Neural cell (in vitro differentiated cells): ENCODE data around the gene TMEM127. TPM values are rescaled to one million over a fixed set of nuclear protein-coding genes. Genes with fewer than 3 reads are reported as not detected.

Experiments used
- H2AFZ ChIP-seq: fragments of 200-600, 300-800 bp; sonication (generic), shearing (Covaris generic); 2 replicates; pipeline ENCODE4 v1.6.0; 2014; ENCODE audit warnings: low read depth, mild to moderate bottlenecking, antibody characterized with exemption, low read length, moderate library complexity
- H3F3A ChIP-seq: fragments of 200-600 bp; shearing (Covaris generic); 2 replicates; pipeline ENCODE4 v1.6.1; 2016; ENCODE audit warnings: mild to moderate bottlenecking, moderate library complexity, mixed read lengths, antibody characterized with exemption, low read length; ENCODE audit not compliant: insufficient read depth, poor library complexity, severe bottlenecking
- H3K27ac ChIP-seq: fragments of 200-600, 300-800 bp; sonication (generic), shearing (Covaris generic); 2 replicates; pipeline ENCODE4 v1.5.1; 2014; ENCODE audit warnings: mild to moderate bottlenecking, low read length, moderate library complexity
- H3K27me3 ChIP-seq: fragments of 300-800, 200-600 bp; sonication (generic), shearing (Covaris generic); 2 replicates; pipeline ENCODE4 v1.6.0; 2014; ENCODE audit warnings: mild to moderate bottlenecking, low read depth, low read length, moderate library complexity; ENCODE audit not compliant: insufficient read depth
- H3K36me3 ChIP-seq: fragments of 300-800, 200-600 bp; sonication (generic), shearing (Covaris generic); 2 replicates; pipeline ENCODE4 v1.5.1; 2014; ENCODE audit warnings: mild to moderate bottlenecking, antibody characterized with exemption, low read length, moderate library complexity; ENCODE audit not compliant: insufficient read depth
- H3K4me2 ChIP-seq: fragments of 300-800, 200-600 bp; sonication (generic), shearing (Covaris generic); 2 replicates; pipeline ENCODE4 v1.6.0; 2014; ENCODE audit warnings: mild to moderate bottlenecking, low read length
- H3K4me3 ChIP-seq: fragments of 300-800, 200-600 bp; sonication (generic), shearing (Covaris generic); 2 replicates; pipeline ENCODE4 v1.5.1; 2014; ENCODE audit warnings: mild to moderate bottlenecking, low read length, moderate library complexity
- H3K79me2 ChIP-seq: fragments of 200-600 bp; shearing (Covaris generic); replicated peaks from 2 replicates; pipeline ENCODE4 v1.6.0; 2014; ENCODE audit warnings: mild to moderate bottlenecking, low read length, moderate library complexity; ENCODE audit not compliant: insufficient read depth
- H3K9ac ChIP-seq: fragments of 300-800, 200-600 bp; sonication (generic), shearing (Covaris generic); 2 replicates; pipeline ENCODE4 v1.6.1; 2016; ENCODE audit warnings: mild to moderate bottlenecking, low read length, mixed read lengths
- H3K9me2 ChIP-seq: fragments of 200-600 bp; shearing (Covaris generic); 2 replicates; pipeline ENCODE4 v1.6.1; 2016; ENCODE audit warnings: mild to moderate bottlenecking, low read length, mixed read lengths; ENCODE audit not compliant: insufficient read depth
- H3K9me3 ChIP-seq: fragments of 200-600, 300-800 bp; sonication (generic), shearing (Covaris generic); 2 replicates; pipeline ENCODE4 v1.6.1; 2016; ENCODE audit warnings: mild to moderate bottlenecking, mixed run types, low read length, moderate library complexity, mixed read lengths
- H4K20me1 ChIP-seq: fragments of 200-600 bp; shearing (Covaris generic); 2 replicates; pipeline ENCODE4 v1.6.1; 2016; ENCODE audit warnings: mild to moderate bottlenecking, mixed run types; ENCODE audit not compliant: insufficient read depth
- EP300 ChIP-seq: fragments of 450-650 bp; conservative IDR thresholded peaks from 2 replicates; pipeline ENCODE4 v1.6.1; 2014; ENCODE audit warnings: antibody characterized with exemption, mild to moderate bottlenecking, moderate library complexity; ENCODE audit not compliant: poor library complexity, severe bottlenecking
- EZH2 ChIP-seq: fragments of 200-600, 300-800 bp; shearing (Covaris generic), sonication (generic); IDR thresholded peaks from 2 replicates; pipeline ENCODE4 v1.6.1; 2014; ENCODE audit warnings: antibody characterized with exemption, low read length, borderline replicate concordance, mild to moderate bottlenecking; ENCODE audit not compliant: insufficient read depth, poor library complexity, severe bottlenecking
- MXI1 ChIP-seq: fragments of 450-650 bp; conservative IDR thresholded peaks from 2 replicates; pipeline ENCODE4 v1.6.1; 2014; ENCODE audit warnings: antibody characterized with exemption, mild to moderate bottlenecking; ENCODE audit not compliant: poor library complexity, severe bottlenecking
- POLR2AphosphoS5 ChIP-seq: IDR thresholded peaks from 2 replicates; pipeline ENCODE4 v1.6.1; 2012
- RAD21 ChIP-seq: fragments of 450-650 bp; conservative IDR thresholded peaks from 2 replicates; pipeline ENCODE4 v1.6.1; 2014; ENCODE audit warnings: antibody characterized with exemption, mild to moderate bottlenecking, moderate library complexity
- TAF1 ChIP-seq: IDR thresholded peaks from 2 replicates; pipeline ENCODE4 v1.6.1; 2012; ENCODE audit warnings: low read depth
- polyA plus RNA-seq: library from polyadenylated mRNA; depleted of rRNA; stranded (reverse); fragments of >200 nt; gene quantifications from 2 replicates; pipeline ENCODE4 v1.2.3, GENCODE V29; 2014
- TF ChIP-seq, protein P1 (sequence below): IDR thresholded peaks from 2 replicates; pipeline ENCODE4 v1.6.1; 2012; ENCODE audit warnings: borderline replicate concordance
- TF ChIP-seq, protein P2 (sequence below): fragments of 450-650 bp; IDR thresholded peaks from 2 replicates; pipeline ENCODE4 v1.5.1; 2014; ENCODE audit warnings: antibody characterized with exemption, mild to moderate bottlenecking, moderate library complexity; ENCODE audit not compliant: poor library complexity, severe bottlenecking

The TMEM127 gene
- polyA plus RNA-seq, 1 donor from 2014 or later: 19.1 TPM

DNA sequence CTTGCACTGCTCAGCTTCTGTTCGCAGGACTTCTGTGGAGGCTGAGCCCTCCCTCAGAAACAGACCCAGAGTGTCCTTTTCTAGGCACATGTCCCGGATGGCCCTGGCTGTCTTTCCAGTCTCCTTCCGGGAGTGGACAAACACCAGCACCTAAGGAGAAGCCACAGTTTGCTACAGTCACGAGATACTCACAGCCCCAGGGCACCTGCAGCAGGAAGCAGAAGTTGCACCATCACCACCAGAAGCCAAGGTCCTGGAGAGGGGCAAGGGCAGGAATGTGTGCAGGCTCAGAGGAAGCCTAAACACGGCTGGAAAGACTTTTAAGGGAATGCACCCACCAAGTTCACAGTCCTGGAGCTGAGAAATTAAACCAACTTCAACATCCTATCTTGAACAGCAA, 26.0 kb upstream of the TMEM127 start:
- H3K27me3 ChIP-seq: no peaks in the 10 kb centered on the region
- no peak overlapping the region for H2AFZ ChIP-seq
- H3K9me2 ChIP-seq: no peaks in the 10 kb centered on the region
- H3K4me3 ChIP-seq: no peak overlapping the region
- no peak overlapping the region for H3K27ac ChIP-seq
- TF ChIP-seq, protein P1, sequence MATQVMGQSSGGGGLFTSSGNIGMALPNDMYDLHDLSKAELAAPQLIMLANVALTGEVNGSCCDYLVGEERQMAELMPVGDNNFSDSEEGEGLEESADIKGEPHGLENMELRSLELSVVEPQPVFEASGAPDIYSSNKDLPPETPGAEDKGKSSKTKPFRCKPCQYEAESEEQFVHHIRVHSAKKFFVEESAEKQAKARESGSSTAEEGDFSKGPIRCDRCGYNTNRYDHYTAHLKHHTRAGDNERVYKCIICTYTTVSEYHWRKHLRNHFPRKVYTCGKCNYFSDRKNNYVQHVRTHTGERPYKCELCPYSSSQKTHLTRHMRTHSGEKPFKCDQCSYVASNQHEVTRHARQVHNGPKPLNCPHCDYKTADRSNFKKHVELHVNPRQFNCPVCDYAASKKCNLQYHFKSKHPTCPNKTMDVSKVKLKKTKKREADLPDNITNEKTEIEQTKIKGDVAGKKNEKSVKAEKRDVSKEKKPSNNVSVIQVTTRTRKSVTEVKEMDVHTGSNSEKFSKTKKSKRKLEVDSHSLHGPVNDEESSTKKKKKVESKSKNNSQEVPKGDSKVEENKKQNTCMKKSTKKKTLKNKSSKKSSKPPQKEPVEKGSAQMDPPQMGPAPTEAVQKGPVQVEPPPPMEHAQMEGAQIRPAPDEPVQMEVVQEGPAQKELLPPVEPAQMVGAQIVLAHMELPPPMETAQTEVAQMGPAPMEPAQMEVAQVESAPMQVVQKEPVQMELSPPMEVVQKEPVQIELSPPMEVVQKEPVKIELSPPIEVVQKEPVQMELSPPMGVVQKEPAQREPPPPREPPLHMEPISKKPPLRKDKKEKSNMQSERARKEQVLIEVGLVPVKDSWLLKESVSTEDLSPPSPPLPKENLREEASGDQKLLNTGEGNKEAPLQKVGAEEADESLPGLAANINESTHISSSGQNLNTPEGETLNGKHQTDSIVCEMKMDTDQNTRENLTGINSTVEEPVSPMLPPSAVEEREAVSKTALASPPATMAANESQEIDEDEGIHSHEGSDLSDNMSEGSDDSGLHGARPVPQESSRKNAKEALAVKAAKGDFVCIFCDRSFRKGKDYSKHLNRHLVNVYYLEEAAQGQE: no peak
- TF ChIP-seq TAF1: no peak
- TF ChIP-seq, protein P2, sequence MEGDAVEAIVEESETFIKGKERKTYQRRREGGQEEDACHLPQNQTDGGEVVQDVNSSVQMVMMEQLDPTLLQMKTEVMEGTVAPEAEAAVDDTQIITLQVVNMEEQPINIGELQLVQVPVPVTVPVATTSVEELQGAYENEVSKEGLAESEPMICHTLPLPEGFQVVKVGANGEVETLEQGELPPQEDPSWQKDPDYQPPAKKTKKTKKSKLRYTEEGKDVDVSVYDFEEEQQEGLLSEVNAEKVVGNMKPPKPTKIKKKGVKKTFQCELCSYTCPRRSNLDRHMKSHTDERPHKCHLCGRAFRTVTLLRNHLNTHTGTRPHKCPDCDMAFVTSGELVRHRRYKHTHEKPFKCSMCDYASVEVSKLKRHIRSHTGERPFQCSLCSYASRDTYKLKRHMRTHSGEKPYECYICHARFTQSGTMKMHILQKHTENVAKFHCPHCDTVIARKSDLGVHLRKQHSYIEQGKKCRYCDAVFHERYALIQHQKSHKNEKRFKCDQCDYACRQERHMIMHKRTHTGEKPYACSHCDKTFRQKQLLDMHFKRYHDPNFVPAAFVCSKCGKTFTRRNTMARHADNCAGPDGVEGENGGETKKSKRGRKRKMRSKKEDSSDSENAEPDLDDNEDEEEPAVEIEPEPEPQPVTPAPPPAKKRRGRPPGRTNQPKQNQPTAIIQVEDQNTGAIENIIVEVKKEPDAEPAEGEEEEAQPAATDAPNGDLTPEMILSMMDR: no peak
- no peak for TF ChIP-seq EP300
- no peak for TF ChIP-seq POLR2AphosphoS5
- TF ChIP-seq MXI1: no peak
- no peak for TF ChIP-seq EZH2
- no peak for TF ChIP-seq RAD21
- no peaks in the 10 kb centered on the region for H3K9me3 ChIP-seq
- H4K20me1 ChIP-seq: no peaks in the 10 kb centered on the region
- peaks cover 11% of the 10 kb centered on the region for H3K36me3 ChIP-seq
- H3K9ac ChIP-seq: no peak overlapping the region
- H3K4me2 ChIP-seq: no peak overlapping the region
- no peaks in the 10 kb centered on the region for H3F3A ChIP-seq
- no peaks in the 10 kb centered on the region for H3K79me2 ChIP-seq

DNA sequence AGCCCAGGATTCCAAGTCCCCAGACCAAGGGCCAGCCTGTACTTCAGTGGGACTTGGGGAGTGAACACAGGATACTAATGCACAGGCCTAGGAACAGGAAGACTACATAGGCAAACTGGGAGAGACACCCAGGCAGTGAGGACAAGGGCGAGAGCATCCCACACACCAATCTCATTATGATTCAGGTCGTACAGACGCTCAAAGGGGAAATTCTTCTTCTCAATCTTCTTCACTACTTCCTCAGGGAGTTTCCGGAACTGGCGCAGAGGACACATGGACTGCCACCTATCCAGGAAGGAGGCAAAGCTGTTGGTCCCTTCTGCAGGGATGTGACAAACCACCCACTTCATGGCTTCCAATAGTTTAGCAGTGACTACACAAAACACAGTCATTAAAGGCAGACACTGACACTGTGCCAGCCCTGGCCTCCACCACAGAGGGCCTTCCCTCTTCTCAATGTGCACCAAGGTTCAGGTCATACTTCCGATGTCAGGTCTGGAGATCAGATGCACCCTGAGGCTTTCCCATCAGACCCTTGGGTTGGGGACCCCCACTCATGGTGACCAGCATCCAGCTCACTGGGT, 21.6 kb upstream of the TMEM127 start:
- H3K4me2 ChIP-seq: no peak overlapping the region
- no peak overlapping the region for H2AFZ ChIP-seq
- no peak overlapping the region for H3K27ac ChIP-seq
- H3K9me3 ChIP-seq: no peaks in the 10 kb centered on the region
- no peak overlapping the region for H3K4me3 ChIP-seq
- no peaks in the 10 kb centered on the region for H3K9me2 ChIP-seq
- H3K9ac ChIP-seq: no peak overlapping the region
- no peaks in the 10 kb centered on the region for H3K27me3 ChIP-seq
- TF ChIP-seq RAD21: no peak
- no peak for TF ChIP-seq MXI1
- no peaks in the 10 kb centered on the region for H4K20me1 ChIP-seq
- H3K79me2 ChIP-seq: no peaks in the 10 kb centered on the region
- H3K36me3 ChIP-seq: peaks cover 15% of the 10 kb centered on the region
- no peaks in the 10 kb centered on the region for H3F3A ChIP-seq
